HG03097 (cell line): ENCODE results near the gene KPNA2.

ENCODE experiments used
- ATAC-seq: cut with Tn5 transposase; IDR thresholded peaks from one replicate; pipeline ENCODE4 v1.9.1; 2021; ENCODE audit not compliant: unreplicated experiment, low FRiP score

KPNA2 gene

DNA sequence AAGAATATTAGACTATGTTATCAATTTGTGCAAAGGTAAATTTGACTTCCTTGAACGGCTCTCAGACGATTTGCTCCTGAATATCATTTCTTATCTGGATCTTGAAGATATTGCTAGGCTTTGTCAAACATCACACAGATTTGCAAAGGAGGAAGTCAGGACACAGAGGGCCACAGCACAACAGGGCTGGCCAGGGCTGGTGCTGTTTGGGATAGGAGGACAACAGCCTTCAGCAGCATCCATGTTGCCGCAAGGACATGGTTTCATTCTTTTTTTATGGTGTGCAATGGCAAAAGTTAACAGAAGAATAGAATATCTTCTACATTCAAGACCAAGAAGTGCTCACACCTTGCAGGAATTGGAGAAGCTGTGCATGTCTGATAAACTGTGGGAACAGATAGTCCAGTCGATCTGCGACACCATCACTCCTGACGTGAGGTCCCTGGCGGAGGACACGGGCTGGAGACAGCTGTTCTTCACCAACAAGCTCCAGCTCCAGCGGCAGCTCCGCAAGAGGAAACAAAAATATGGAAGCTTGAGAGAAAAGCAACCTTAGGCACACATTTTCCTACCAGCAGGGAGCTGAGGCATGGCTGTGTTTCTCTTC lies 59.8 kb downstream of the KPNA2 start:
- no peak for ATAC-seq

GRCh38 chr17:68096111-68096510 lies 60.6 kb downstream of the KPNA2 start:
- no peak for ATAC-seq
